B cell (primary cell): ENCODE data around the gene TGFBR2. TPM values are rescaled to one million over a fixed set of nuclear protein-coding genes. Genes with fewer than 3 reads are reported as not detected.
A peak's percentile ranks its signal among the peaks of the same experiment; 100 is the strongest.

Experiments
- ATAC-seq: fragments of 200-7000 bp; cut with Tn5 transposase; one replicate; pipeline ENCODE4 v1.10.0; 2021; ENCODE audit warnings: low read depth, mild to moderate bottlenecking, moderate number of reproducible peaks, moderate library complexity
- CTCF ChIA-PET: fragments of 350-600 bp; sonication (Branson Sonifier 250); formaldehyde crosslinking; loops from one replicate; lab custom pipeline; 2021; ENCODE audit warnings: antibody characterized with exemption, inconsistent platforms; lab: Charles Lee
- POLR2A ChIA-PET: fragments of 350-600 bp; sonication (Branson Sonifier 250); formaldehyde crosslinking; loops from one replicate; lab custom pipeline; 2021; ENCODE audit warnings: antibody characterized with exemption; lab: Charles Lee
- DNase-seq: peaks from one replicate; pipeline ENCODE4 v3.0.0; 2013
- H2AFZ ChIP-seq: 2 replicates; pipeline ENCODE4 v1.6.1; 2012; ENCODE audit warnings: mild to moderate bottlenecking, low read depth, low read length; ENCODE audit not compliant: insufficient read depth, poor library complexity, severe bottlenecking
- H3K27ac ChIP-seq, 2 donors: 1 replicate in 1 of 2; 2 replicates in 1 of 2; pipeline ENCODE4 v1.5.1; 2012 to 2013; ENCODE audit warnings: low read length in 2 of 2, mild to moderate bottlenecking in 2 of 2, moderate library complexity in 1 of 2
- H3K27me3 ChIP-seq, 4 experiments: fragments of 200-600 bp in 1 of 4; sonication (generic) in 1 of 4; replicated peaks in 1 of 4; 1 replicate in 2 of 4; 2 replicates in 2 of 4; pipeline versions ENCODE4 v1.6.1 to v1.7.0; 2013 to 2016; ENCODE audit warnings: low read length in 3 of 4, mild to moderate bottlenecking in 2 of 4, mixed read lengths in 1 of 4, moderate library complexity in 1 of 4; ENCODE audit not compliant: insufficient read depth in 4 of 4, control insufficient read depth in 3 of 4; ENCODE audit errors: control extremely low read depth in 1 of 4
- H3K36me3 ChIP-seq, 2 experiments: replicated peaks in 1 of 2; 1 replicate in 1 of 2; 2 replicates in 1 of 2; pipeline versions ENCODE4 v1.6.1 to v1.7.1; 2013; ENCODE audit warnings: low read length in 1 of 2; ENCODE audit not compliant: insufficient read depth in 2 of 2, control insufficient read depth in 1 of 2; ENCODE audit errors: control extremely low read depth in 1 of 2, extremely low read depth in 1 of 2
- H3K4me1 ChIP-seq, 2 donors: fragments of 200-600 bp in 1 of 2; sonication (generic) in 1 of 2; 1 replicate in 1 of 2; 2 replicates in 1 of 2; pipeline versions ENCODE4 v1.5.1 to v1.6.1; 2013 to 2017; ENCODE audit warnings: low read length in 2 of 2; ENCODE audit not compliant: control insufficient read depth in 2 of 2, insufficient read depth in 2 of 2
- H3K4me2 ChIP-seq: replicated peaks from 2 replicates; pipeline ENCODE3; 2012; ENCODE audit warnings: mild to moderate bottlenecking, low read depth, low read length; ENCODE audit not compliant: poor library complexity, severe bottlenecking
- H3K4me3 ChIP-seq, 5 experiments: fragments of 200-600 bp in 1 of 5; sonication (generic) in 1 of 5; 1 replicate in 3 of 5; 2 replicates in 2 of 5; pipeline versions ENCODE4 v1.5.1 to v1.7.0; 2011 to 2016; ENCODE audit warnings: low read length in 4 of 5, mild to moderate bottlenecking in 4 of 5, low read depth in 2 of 5, control low read depth in 1 of 5, moderate library complexity in 1 of 5; ENCODE audit not compliant: insufficient read depth in 1 of 5; ENCODE audit errors: control extremely low read depth in 1 of 5, extremely low read depth in 1 of 5
- H3K79me2 ChIP-seq: fragments of 200-600 bp; sonication (generic); one replicate; pipeline ENCODE4 v1.6.0; 2016; ENCODE audit warnings: low read length; ENCODE audit not compliant: control insufficient read depth, insufficient read depth
- H3K9ac ChIP-seq: fragments of 200-600 bp; sonication (generic); 2 replicates; pipeline ENCODE4 v1.6.1; 2017; ENCODE audit warnings: mild to moderate bottlenecking, low read length, moderate library complexity
- H3K9me3 ChIP-seq, 3 donors: one replicate each; pipeline versions ENCODE4 v1.6.1 to v1.7.1; 2013; ENCODE audit warnings: low read length in 2 of 3; ENCODE audit not compliant: control insufficient read depth in 2 of 3, insufficient read depth in 1 of 3; ENCODE audit errors: control extremely low read depth in 1 of 3
- H4K20me1 ChIP-seq: 2 replicates; pipeline ENCODE4 v1.6.0; 2012; ENCODE audit warnings: mild to moderate bottlenecking, low read length; ENCODE audit not compliant: insufficient read depth, control insufficient read depth, poor library complexity, severe bottlenecking
- H3K27ac Mint-ChIP-seq: one replicate; pipeline ENCODE4 v1.8.0; 2021; ENCODE audit warnings: mixed read lengths
- H3K27me3 Mint-ChIP-seq: one replicate; pipeline ENCODE4 v1.8.0; 2021; ENCODE audit warnings: mixed read lengths
- H3K4me1 Mint-ChIP-seq: one replicate; pipeline ENCODE4 v1.8.0; 2021; ENCODE audit warnings: mixed read lengths
- H3K4me3 Mint-ChIP-seq: one replicate; pipeline ENCODE4 v1.8.0; 2021; ENCODE audit warnings: mixed read lengths
- H3K9me3 Mint-ChIP-seq: one replicate; pipeline ENCODE4 v1.8.0; 2022; ENCODE audit warnings: mixed read lengths; ENCODE audit not compliant: insufficient read depth
- CTCF ChIP-seq: fragments of 200-600 bp; IDR thresholded peaks from one replicate; pipeline ENCODE4 v1.8.0; 2022; ENCODE audit warnings: antibody characterized with exemption, mild to moderate bottlenecking
- EZH2 ChIP-seq: IDR thresholded peaks from 2 replicates; pipeline ENCODE4 v1.6.1; 2012; ENCODE audit warnings: borderline replicate concordance, low read depth, mild to moderate bottlenecking, moderate library complexity, low read length; ENCODE audit not compliant: insufficient read depth, poor library complexity, severe bottlenecking
- WGBS: methylation state at CpG from one replicate; pipeline ENCODE4 v1.1.5; 2013; ENCODE audit warnings: missing lambda C conversion rate; ENCODE audit not compliant: insufficient coverage; 5-methylcytosine and 5-hydroxymethylcytosine counted together
- intact Hi-C: fragments of 100-400 bp; cut with micrococcal nuclease; formaldehyde crosslinking; loops from one replicate; pipeline ENCODE4 v1.10.0; 2022
- polyA plus RNA-seq: library from polyadenylated mRNA; depleted of rRNA; stranded (reverse); fragments of >200 nt; gene quantifications from 2 replicates; pipeline ENCODE4 v1.2.3, GENCODE V29; 2012
- total RNA-seq, 2 donors: library from RNA; stranded (reverse); fragments of 120-200 nt in 1 of 2; gene quantifications; 1 replicate in 1 of 2; 2 replicates in 1 of 2; pipeline versions ENCODE4 v1.2.3 to v1.2.4, GENCODE V29; 2013 to 2022

Gene TGFBR2
- total and polyA plus RNA-seq, 2 donors (not counting 1 experiment from before 2014, with no cell fraction given): 68.7 to 189 TPM

GRCh38 chr3:30696403-30696819, 90.0 kb downstream of the TGFBR2 start:
- Histone ChIP-seq H3K4me2 (no peak overlapping the region), H3K9me3 (no peaks in the 10 kb centered on the region), H3K27me3 (no peaks in the 10 kb centered on the region), H3K4me3 (no peak overlapping the region), H3K79me2 (no peaks in the 10 kb centered on the region), H3K36me3 (peaks cover 21 to 54% of the 10 kb centered on the region in 2 experiments), H3K9ac (no peak overlapping the region), H3K4me1 (peaks cover 11 to 15% of the 10 kb centered on the region in 2 donors), H4K20me1 (peaks cover 8% of the 10 kb centered on the region), H2AFZ (no peak overlapping the region), H3K27ac (peak overlapping the region in 1 of 2 donors; percentile 25)
- WGBS: no CpG with 5 or more reads among the region's 3 CpGs
- no peak for ATAC-seq
- CTCF ChIA-PET: interaction anchor here (0.7 to 9.2 kb wide), 8 partner anchors 11 to 654 kb away, joined by 3 to 113 read pairs (median 4); no protein-coding TSS in a partner anchor
- intact Hi-C loops: no loop called here
- DNase-seq: no peak
- no peak for TF ChIP-seq CTCF
- no peak for TF ChIP-seq EZH2
- POLR2A ChIA-PET: interaction anchor here (0.6 kb wide), 2 partner anchors 32 to 579 kb away, joined by 3 to 4 read pairs; no protein-coding TSS in a partner anchor
- peaks cover 48% of the 10 kb centered on the region for H3K4me1 Mint-ChIP-seq
- H3K9me3 Mint-ChIP-seq: no peaks in the 10 kb centered on the region
- H3K27ac Mint-ChIP-seq: peak overlapping the region; percentile 69
- H3K27me3 Mint-ChIP-seq: no peaks in the 10 kb centered on the region
- no peak overlapping the region for H3K4me3 Mint-ChIP-seq

GRCh38 chr3:30696896-30697295, 90.5 kb downstream of the TGFBR2 start:
- ATAC-seq: no peak
- WGBS: 82% methylated on average over 1 of the region's 2 CpGs
- H3K4me3 Mint-ChIP-seq: no peak overlapping the region

More at GRCh38 chr3:30696896-30697295, 90.5 kb downstream of the TGFBR2 start:
- Histone ChIP-seq H4K20me1 (peaks cover 8% of the 10 kb centered on the region), H3K4me1 (peaks cover 11 to 15% of the 10 kb centered on the region in 2 donors), H3K27me3 (no peaks in the 10 kb centered on the region), H3K79me2 (no peaks in the 10 kb centered on the region), H3K9me3 (no peaks in the 10 kb centered on the region), H2AFZ (no peak overlapping the region), H3K36me3 (peaks cover 19 to 52% of the 10 kb centered on the region in 2 experiments), H3K9ac (no peak overlapping the region), H3K4me2 (no peak overlapping the region), H3K4me3 (no peak overlapping the region), H3K27ac (peak overlapping the region in 1 of 2 donors; percentile 25)
- Mint-ChIP-seq H3K4me1 (peaks cover 46% of the 10 kb centered on the region), H3K27me3 (no peaks in the 10 kb centered on the region), H3K27ac (peak overlapping the region; percentile 69), H3K9me3 (no peaks in the 10 kb centered on the region)
- ChIA-PET CTCF (interaction anchor here (0.7 to 9.2 kb wide), 6 partner anchors 12 to 583 kb away, joined by 3 to 113 read pairs (median 6); no protein-coding TSS in a partner anchor), POLR2A (interaction anchor here (0.6 kb wide), 2 partner anchors 33 to 579 kb away, joined by 3 to 4 read pairs; no protein-coding TSS in a partner anchor)
- intact Hi-C loops: no loop called here
- no peak for DNase-seq
- TF ChIP-seq CTCF (no peak), EZH2 (no peak)
